Measurements from ENCODE around the gene NPPA. TPM values are rescaled to one million over a fixed set of nuclear protein-coding genes. Genes with fewer than 3 reads are reported as not detected.
"Not testable (repeated sequence)": the region's sequence is repeated elsewhere in the genome, so short reads cannot be mapped to it uniquely, and the experiment has no call there.

NPPA gene
- total RNA-seq, 1 donor: not detected

DNA sequence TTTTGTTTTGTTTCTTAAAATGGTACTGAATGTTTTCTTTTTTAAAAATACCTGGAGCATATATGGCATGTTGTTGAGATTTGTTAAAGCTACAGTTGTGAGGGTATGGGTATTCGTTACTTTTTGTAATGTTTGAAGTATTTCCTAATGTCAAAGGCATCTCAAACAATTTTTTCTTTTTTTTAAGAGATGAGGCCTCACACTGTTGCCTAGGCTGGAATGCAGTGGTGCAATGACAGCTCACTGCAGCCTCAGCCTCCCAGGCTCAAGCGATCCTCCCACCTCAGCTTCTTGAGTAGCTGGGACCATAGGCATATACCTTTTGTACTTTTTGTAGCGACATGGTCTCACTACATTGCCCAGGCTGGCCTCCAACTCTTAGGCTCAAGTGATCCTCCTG is 25.5 kb downstream of the NPPA start:
- DNase-seq (ENCODE audit: low read depth in 2 of 3, low spot score in 2 of 3): no peak

DNA sequence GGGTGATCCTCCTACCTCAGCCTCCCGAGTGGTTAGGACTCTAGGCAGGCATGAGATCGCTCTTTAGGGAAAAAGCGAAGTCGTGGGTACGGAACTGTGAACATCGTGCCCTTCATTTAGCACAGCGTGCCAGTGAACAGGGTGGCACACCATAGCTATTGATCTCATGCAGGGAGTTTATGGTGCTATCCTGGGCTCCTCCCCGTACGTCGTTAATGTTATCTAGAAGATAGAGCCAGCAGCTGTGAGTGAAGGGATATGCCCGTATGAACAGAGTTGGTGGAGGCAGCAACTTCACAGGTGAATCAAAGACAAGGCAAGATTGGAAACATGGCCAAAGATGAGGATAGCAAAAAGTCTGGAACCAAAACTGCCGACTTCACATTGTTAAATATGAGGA is 30.4 kb downstream of the NPPA start:
- DNase-seq (ENCODE audit: low read depth in 2 of 3, low spot score in 2 of 3): no peak

DNA sequence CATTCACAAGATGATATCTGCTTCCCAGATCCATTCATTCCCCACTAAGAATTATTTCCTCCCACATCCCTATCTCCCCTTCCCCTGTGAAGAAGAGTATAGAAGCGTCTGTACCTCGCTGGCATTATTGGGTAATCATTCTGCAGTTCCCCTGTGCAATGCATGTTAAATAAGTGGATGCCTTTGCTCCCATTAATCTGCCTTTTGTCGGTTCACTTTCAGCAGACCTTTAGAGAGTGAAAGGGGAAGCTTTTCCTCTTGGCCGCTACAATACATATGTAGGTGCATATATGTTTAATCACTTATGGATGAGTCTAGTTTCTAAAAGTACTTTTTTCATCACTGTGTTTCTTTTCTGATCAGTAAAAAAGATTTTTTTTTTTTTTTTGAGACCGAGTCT is 34.6 kb downstream of the NPPA start:
- DNase-seq (ENCODE audit: low read depth in 2 of 3, low spot score in 2 of 3): no peak

DNA sequence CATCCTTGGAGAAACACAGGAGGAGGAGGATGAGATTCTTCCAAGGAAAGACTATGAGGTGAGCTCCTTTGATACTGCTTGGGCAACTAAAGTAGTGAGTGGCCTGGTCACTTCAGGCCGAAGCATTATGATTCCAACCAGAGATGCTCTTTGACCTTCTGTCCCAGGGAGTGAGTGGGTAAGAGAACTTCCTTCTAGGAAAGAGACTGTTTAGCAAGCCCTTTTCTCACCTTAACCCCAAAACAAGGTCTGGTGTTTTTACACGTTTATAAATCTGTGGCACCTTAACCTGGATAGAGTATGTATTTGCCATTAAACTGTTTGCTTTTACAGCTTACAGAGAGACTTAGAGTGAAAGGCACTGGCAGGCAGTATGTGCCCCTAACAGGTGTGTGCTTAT is 40.5 kb downstream of the NPPA start:
- DNase-seq (ENCODE audit: low read depth in 2 of 3, low spot score in 2 of 3): no peak

DNA sequence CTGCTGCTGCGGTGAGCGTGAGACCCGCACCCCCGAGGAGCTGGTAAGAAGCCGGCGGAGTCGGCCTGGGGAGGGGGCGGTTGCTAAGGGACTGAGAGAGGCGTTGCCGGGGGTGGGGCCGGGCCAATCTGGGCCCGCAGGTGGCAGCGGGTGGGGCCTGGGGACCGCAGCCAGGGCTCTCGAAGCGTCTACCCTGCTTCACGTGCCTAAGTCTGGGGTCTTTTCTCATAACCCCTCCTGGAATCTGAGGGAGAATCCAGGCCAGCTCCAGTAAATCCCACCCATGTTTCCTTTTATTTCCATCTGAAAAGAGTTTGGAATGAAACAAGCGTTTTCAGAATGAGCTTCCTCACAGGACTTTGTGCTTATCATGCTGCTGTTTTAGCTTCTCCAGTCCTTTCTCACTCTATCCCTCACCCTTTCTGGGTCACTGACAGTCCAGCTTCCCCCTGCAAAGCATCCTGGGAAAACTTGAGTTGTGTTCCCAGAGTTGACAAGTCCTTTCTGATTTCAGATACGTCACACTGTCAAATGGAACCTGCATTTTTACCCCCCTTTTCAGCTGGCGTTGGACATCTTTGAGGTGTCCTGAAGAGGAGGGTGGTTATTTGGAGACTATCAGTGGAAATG is 41.2 kb downstream of the NPPA start:
- DNase-seq (ENCODE audit: low read depth in 2 of 3, low spot score in 2 of 3): no peak

DNA sequence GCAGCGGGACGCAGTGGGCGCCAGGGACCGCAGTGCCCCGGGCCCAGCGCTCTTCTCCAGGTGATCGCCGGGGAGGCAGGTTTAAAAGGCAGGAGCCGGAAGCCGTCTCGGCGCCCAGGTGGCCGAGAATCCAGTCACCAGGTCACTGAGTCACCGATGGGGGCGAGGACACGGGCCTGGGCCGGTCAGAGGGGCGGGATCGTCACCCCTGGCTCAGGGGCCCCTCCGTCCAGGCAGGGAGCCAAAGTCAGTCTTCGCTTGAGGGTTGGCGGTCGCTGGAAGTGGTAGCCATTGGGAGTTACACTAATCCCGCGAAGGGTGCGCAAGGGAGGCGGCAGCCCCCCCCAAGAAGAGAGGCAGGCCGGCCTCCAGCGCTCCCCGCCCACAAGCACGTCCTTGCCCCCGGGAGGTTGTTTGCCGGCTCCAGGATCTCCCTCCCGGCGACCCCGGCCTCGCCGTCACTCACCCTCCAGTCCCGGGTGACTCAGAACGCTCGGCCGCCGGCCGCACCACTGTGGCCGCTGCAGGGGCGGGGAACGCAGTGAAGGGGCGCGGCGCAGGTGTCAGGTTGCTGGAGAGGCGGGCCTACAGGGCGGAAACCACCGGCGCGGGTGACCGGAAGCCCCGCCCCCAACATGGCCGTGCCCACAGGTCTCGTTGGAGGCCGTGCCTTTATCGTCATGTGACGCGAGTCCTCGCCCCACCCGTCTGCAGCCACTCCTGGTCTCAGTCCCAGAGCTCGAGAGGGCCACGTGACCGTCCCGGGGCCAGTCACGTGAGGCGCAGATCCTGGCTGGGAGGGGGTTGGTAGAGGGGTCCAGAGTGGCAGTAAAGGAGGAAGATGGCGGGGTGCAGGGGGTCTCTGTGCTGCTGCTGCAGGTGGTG is 41.9 kb downstream of the NPPA start, which contains the start of the genes CLCN6 and MTHFR:
TSS of gene CLCN6 (plus strand) at position 770 of the 885 bp plus-strand sequence. CDS start at position 842, 72 bp downstream.
TSS of gene MTHFR (minus strand) at position 543 of the 885 bp plus-strand sequence. CDS start 2,848 bp downstream, outside the sequence.
- DNase-seq (ENCODE audit: low read depth in 2 of 3, low spot score in 2 of 3): peak; percentile 91 to 99 (median 99)

DNA sequence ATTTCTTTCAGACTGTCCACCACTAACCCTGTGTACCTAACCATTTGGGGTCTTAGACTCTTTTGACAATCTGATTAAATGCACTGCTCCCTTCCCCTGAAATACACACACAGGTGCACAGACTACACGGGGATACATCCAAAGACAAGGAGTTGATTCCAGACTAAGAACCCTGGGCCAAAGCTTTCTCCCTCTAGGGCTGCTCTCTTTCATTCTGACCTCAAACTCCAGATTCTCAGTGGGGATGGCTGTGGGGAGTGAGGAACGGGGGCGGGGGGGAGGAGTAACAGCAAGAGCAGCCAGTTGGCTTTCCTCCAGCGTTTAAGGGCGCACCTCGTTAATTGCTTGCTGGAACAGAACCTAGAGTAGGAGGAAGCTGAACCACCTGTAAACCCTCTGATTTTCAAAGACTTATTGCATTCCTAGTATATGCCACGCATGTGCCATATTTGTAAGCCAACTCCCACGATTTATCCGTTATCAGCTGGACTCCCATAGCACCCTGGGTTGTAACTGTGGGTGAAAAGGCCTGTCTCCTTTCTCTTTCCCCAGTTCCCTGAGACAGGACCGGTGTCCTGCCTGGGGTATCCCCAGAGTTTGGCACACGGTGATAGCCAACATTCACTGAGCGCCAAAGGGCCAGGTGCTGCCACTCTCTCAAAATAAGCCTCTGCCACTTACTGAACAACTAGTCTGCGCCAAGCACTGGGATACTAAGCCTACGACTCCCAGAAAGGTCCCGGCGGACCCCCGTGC is 42.7 kb downstream of the NPPA start:
- peak in 1 of 3 donors; percentile 42 for DNase-seq (ENCODE audit: low read depth in 2 of 3, low spot score in 2 of 3)

DNA sequence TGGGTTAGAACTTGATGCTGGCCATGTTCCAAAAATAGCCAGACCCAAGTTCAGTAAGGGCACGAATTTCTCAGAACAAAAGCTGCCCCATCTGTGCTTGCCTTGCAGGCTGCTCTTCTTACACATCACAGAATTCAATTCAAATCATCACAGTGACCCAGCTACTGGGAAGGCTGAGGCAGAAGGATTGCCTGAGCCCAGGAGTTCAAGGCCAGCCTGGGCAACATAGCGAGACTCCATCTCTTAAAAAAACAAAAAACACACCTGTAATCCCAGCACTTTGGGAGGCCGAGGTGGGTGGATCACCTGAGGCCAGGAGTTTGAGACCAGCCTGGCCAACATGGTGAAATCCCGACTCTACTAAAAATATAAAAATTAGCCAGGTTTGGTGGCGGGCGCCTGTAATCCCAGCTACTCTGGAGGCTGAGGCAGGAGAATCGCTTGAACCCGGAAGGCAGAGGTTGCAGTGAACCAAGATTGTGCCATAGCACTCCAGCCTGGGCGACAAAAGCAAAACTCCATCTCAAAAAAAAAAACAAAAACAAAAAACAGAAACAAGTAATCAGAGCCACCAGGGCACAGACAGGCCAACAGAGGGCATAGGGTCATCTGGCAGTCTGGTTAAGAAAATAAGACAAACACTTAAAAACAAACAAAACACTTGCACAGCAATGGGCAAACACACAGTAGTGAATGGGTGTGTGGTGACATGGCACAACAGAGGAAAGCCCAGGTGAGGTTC is 43.5 kb downstream of the NPPA start:
- not testable (repeated sequence) for DNase-seq (ENCODE audit: low read depth in 2 of 3, low spot score in 2 of 3)

DNA sequence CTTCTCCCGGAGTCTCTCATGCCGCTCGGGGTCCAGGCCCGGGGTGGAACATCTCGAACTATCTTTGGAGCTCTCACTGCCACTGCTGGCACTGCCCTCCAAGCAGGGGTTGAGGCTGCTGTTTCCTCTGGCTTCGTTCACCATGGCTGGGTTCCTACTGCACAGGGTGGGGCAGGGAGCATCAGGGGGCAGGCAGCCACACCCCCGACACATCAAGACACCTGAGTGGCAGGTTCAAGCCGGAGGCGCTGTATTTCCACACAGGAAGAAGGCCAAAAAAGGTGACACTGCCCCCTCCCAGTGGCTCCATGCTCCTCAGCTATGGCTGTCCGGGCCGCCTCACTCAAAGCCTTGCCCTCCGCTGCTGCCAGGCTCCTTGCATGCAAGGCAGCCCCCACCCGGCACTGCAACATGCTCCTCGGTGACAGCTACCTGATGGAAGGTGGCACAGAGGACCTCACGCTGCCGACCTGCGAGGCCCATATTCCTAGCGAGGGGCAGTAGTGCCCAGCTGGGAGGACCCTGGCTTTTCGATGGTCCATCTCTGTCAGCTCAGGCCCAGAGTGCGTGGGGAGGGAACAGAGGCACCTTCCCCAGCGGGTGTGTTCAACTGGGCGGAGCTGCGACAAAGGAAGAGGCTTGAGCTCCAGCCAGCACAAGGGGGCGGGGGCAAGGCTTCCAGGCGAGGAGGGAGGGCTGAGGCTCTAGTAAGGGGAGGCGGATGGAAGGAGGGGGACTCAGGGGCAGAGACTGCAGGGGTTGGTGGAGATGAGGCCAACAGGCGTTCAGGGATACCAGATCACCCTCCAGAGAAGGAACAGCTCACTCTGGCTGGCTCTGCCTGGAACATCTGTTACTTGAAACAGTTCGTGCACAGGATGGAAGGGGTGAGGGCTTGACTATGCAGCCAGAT is 44.4 kb downstream of the NPPA start:
- DNase-seq (ENCODE audit: low read depth in 2 of 3, low spot score in 2 of 3): peak in 2 of 3 donors; percentile 89 to 93

DNA sequence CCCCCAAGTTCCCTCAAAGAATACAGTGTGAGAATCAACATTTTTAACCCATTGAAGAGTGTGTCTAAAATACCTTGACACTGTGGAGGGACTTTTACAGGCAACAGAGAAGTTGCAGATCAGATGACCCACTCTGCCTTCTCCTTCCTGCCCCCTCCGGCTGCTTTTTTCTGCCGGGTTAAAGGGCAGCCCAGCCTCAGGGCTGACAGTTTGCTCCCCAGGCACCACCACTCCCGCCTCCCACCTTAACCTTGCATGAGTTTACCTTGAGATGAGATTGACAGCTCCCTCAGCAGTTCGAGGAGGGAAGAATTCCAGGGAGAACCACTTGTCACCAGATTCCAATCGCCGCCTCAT is 45.0 kb downstream of the NPPA start:
- peak in 1 of 3 donors; percentile 38 for DNase-seq (ENCODE audit: low read depth in 2 of 3, low spot score in 2 of 3)

DNA sequence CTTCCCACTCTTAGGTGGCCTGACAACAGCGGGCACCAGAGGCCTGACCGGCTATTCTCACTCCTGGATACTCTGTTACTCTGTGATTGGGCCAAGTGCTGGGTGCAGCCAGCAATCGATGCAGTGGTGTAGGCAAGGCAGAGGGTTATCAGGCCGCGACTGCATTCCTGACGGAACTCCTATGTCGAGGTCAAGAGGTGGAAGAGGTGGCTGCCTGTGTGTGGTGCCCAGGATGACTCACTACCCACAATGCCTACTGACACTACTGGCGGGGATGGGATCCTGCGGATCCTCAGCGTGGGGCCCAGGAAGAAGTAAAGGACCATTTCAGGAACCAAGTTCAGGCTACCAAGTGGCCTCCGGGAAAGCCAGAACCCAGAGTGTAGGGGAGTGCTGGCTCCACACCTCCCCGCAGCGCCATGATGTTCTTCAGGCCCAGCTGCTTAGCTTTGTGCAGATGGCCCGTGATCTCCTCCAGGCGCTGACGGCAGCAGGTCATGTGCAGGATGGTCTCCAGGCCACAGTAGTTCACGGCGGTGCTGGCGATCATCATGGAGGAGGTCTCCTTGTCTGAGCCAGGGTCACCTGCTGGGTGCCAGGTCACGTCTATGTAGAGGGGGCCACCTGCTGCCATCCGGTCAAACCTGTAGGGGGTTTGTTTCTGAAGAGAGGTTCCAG is 46.7 kb downstream of the NPPA start:
- DNase-seq (ENCODE audit: low read depth in 2 of 3, low spot score in 2 of 3): no peak

DNA sequence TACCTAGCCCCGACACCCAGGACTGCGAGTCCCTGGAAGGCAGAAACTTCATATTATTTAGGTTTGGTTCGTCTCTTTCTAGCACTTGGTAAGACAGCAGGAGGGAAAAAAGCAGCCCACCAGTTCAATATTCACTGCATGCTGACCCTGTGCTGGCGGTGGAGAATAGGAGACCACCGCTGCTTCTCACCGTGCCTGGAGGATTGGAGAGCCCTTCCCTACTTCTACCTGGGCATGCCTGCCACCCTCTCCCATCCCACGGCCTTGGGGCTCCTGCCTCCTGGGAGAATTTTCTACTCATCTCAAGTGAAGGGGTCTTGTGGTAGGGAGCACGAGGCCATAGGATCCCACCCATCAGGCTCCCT is 47.2 kb downstream of the NPPA start:
- no peak for DNase-seq (ENCODE audit: low read depth in 2 of 3, low spot score in 2 of 3)

DNA sequence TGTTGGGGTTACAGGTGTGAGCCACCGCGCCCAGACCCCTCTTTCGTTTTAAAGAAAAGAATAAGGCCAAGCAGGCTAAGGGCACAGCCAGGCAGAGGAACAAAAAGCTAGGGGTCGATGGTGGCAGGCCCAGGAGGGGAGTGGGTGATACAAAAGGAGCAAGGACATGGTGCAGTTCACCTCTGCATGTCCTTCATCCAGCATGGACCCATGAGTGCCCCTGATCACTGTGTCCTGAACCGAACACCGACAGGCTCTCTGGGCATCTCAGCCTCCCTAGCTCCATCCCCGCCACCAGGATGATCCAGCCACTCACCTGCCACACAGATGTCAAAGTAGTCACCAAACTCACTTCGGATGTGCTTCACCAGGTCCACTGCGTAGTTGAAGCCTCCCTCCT is 47.7 kb downstream of the NPPA start:
- no peak for DNase-seq (ENCODE audit: low read depth in 2 of 3, low spot score in 2 of 3)

DNA sequence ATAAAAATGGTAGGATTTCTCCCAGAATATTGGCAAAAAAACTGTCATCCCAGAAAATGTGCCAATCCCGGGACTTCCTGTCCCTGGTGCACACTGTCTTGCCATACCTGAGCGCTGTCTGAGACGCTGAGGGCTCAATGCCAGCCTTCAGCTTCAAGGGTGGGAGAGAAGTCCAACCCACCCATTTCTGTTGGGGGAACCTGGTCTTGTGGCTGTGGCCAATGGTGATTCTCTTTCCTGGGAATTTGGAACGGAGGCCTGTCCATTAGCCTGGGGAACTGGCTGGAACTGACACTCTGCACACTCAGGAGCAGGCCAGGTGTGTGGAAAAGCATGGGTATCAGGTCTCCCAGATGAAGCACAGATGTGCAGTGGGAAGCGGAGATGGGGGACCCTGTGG is 48.5 kb downstream of the NPPA start:
- DNase-seq (ENCODE audit: low read depth in 2 of 3, low spot score in 2 of 3): no peak

DNA sequence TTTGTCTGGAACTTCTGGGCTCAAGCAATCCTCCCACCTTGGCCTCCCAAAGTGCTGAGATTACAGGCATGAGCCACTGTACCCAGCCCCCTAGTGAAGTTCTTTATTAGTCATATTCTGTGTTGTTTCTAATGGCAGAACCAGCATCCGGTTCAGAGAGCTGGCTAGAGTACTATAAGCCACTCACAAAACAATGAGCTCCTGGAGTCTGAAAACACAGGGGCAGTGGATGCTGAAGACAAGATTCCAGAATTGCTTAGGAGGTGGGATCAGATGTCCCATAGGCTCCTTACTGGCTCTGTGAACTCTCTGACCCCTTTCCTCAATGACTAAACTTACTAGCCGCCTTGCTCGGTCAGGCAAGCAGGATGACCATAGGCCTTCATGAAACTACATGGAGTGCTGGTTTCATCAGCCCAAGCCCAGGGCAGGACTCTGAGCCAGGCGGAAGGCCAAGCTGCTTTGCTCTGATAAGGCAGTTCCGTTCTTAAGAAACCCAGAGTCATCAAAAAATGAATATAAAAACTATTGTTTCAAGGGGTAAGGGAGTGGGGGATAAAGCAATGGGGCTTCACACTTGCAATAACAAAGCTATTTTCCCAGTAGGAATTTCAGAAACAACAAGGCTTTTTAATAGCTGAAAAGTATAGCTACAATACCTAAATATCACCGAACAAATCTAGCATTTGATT is 49.9 kb downstream of the NPPA start:
- peak in 2 of 3 donors; percentile 70 to 79 for DNase-seq (ENCODE audit: low read depth in 2 of 3, low spot score in 2 of 3)

DNA sequence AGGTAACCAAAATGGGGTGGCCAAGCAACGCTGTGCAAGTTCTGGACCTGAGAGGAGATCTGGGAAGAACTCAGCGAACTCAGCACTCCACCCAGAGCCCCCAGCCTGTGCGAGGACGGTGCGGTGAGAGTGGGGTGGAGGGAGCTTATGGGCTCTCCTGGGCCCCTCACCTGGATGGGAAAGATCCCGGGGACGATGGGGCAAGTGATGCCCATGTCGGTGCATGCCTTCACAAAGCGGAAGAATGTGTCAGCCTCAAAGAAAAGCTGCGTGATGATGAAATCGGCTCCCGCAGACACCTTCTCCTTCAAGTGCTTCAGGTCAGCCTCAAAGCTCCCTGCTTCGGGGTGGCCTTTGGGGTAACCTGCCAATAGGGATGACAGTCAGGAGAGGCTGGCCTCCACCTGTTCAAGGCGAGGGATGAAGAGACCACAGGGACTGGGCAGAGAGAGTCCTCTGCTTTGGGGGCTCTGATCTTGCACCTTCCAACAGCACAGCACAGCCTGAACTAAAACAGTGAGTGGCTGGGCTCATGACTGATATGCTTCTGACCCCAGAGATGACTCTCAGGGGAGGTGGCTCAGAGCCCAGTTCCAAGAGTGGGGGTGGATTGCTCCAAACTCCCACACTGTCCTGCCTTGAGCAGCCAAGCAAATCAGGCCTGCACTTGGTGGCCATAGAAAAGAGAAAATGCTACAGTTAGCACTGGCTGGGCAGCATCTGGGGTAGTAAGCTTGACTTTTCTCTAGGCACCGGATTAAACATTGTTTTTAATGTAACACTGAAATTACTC is 51.4 kb downstream of the NPPA start:
- DNase-seq (ENCODE audit: low read depth in 2 of 3, low spot score in 2 of 3): no peak
